A172 (cell line): ENCODE data around the gene AQP1. TPM values are rescaled to one million over a fixed set of nuclear protein-coding genes. Genes with fewer than 3 reads are reported as not detected.

Source experiments
- DNase-seq: peaks from one replicate; pipeline ENCODE4 v3.0.0-alpha.2; 2015; ENCODE audit warnings: low spot score
- total RNA-seq: library from RNA; depleted of rRNA; stranded (reverse); fragments of >200 nt; shearing (Covaris generic); gene quantifications from 2 replicates; pipeline ENCODE4 v1.2.3, GENCODE V29; 2014

AQP1 gene
- total RNA-seq, 1 experiment from 2014 or later = 25.1 TPM

DNA sequence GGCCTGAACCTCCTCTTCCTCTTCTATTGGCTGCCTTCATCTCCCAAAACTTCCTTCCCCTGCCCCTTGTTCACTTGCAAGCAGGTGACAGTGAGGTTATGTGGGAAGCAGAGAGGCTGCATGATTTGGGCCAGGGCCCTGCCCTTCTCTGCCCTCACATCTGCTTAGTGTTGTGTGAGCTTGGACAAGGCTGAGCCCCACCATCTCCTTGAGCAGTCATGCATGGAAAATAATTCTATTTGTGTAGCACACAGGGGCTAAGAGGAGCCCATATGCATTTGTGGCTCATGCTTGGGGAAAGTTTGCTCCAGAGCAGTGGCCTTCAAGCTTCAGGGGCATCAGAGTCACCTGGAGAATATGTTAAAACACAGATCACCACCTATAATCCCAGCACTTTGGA, 26.8 kb upstream of the AQP1 start:
- DNase-seq = no peak

DNA sequence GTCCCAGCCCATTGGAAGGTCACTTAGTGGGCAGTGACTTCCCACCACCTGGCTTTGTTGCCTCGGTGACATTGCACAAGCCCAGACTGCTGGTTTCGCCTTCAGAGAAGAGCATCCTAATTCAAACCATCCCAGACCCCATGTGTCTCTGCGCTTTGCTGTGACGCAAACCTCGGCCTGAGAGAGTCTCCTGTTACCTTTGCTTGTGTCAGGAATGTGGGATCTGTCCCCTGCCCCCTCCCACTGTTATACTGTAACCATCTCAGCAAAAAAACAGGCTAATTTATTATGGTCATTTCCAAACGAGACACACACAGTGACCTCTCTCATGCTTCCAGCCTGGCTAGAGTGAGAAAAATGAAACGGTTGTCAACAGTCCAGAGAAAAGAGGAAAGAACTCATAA, 25.0 kb upstream of the AQP1 start:
- no peak for DNase-seq

DNA sequence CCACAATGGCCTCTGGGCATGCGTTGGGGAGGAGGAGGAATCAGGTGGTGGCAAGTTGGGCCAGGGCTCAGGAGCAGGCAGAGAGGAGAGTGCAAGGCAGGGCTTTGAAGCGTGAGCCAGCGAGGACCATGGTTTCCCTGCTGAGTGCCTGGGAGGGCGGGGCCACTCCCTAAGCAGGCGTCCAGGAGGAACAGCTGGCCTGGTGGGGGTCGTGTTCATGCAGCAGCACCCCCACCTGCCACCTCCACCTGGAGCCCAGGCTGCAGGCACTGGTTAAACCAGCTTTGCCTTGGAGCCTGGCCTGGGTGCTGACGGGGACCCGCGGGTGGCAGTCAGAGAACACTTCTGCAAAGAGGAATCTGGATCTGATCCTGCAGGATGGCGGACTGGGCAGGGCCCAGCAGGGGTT, 24.2 kb upstream of the AQP1 start:
- DNase-seq = no peak

DNA sequence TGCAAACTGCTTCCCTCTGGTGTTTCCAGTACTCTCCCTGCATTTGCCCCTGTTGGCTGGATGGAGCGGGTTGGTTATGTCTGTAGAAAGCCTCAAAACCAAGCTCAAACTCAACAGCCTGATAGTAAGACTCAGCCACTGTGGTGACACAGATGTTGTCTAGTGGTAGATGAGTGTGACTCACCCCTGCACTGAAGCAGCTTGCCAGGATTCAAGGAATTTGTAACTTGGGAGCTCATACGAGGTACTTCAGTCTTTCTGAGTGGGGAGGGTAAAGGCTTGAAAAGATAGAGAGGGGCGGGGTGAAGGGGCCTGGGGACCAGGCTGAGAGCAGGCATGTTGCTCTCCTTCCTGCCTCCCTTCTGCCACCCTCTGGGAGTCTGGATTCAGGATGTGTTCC, 22.9 kb upstream of the AQP1 start:
- DNase-seq = peak; percentile 95

DNA sequence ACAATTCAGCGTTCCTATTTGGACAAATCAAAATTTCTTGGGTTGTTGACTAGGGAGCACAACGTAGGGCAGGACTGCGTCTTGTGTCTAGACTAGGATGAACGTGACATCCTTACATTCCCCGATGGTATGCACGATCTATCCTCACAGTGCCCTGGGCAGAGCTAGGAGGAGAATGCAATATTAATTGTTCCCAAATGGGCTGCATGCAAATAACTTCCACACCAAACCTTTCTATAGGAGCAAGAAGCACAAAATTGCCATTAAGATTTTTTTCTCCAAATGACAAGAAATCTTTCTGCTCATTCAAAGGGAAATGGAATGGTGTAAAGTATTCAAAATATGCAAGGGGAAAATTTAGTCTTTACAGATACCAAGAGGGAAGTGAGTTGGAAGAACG, 21.4 kb upstream of the AQP1 start:
- DNase-seq = no peak

DNA sequence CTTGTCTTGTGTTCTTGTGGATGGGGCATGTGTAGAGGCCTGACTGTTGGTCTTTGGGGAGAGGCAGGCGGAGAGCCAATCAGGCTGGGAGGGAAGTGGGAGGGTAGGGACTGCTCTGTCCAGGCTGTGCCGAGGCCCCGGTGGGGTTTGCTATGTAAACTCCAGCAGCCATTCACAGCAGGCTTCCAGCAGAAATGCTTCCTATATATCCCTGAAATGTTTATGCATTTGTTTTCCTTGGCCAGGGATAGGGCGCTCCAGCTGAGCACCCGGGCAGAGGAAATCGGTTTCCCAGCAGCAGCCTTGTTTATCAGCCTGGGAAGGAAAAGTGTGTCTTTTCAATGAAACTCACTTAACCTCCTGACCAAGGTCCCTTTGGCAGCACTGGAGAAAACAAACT, 18.3 kb upstream of the AQP1 start:
- peak; percentile 45 for DNase-seq

DNA sequence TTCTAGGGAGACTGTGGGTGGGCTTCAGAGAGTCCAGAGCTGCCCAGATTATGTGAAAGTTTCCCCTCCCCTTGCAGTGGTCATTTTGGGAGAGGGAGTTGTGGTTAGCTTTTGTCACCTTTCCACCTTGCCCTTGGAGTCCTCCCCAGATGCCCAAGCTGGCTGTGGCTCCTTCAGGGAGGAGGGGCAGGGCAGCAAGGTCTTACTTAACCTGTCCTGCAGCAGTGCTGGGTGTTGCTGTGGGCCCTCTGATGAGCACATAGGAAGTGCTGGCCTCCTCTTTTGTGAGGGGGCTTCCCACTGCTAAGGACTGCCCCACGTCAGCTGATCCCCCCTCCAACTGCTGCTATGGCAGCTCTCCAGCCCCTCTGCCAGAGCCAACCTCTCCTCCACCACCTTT, 17.6 kb upstream of the AQP1 start:
- no peak for DNase-seq

DNA sequence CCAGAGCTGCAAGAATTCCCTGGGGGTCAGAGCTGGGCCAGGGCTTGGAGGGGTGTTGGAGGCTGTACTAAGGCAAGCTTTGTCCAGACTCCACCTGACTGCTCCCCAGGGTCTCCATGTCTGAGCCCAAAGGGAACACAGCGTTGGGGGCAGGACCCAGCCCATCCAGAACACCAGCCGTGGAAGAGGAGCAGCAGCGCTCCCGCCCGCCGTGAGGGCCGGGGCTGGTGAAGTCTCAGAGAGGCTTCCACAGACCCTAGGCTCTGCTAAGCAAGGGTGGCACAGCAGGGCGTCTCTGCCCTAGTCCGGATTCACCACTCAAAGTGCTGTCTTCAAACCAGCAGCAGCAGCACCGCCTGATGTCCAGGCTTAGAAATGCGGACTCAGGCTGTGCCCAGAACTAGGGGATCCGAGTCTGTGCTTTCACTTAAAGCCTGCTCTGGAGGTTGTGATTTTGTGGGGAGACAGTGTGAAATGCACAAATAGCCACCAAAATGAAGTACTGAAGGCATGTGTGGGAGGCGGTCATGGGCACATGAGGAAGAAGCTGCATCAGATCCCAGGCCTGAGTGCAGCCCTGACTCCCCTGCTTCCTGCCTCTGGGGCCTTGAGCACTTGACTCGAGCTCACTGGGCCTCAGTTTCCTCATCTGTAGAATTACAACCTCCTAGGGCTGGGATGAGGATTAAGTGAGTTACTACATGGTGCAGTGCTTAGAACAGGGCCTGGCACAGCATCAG, 16.6 kb upstream of the AQP1 start:
- no peak for DNase-seq

DNA sequence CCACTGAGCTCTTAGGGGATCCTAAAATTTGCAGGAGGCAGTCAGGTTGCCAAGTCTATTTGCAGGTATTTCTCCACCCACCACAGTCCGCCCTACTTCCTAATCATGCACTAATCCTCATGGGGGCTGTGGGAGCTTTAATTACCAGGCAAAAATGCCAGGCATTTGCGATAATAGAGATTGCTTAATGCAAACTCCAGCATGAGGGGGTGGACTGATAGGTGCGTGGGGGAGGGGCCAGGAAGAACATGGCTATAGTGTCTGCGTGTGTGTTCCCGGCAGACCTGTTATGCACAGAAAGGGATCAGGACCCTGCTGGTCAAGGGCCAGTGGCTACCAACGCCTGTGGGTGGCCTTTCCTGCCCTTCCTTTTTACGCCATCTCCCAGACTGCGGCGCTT, 15.6 kb upstream of the AQP1 start:
- DNase-seq = no peak

DNA sequence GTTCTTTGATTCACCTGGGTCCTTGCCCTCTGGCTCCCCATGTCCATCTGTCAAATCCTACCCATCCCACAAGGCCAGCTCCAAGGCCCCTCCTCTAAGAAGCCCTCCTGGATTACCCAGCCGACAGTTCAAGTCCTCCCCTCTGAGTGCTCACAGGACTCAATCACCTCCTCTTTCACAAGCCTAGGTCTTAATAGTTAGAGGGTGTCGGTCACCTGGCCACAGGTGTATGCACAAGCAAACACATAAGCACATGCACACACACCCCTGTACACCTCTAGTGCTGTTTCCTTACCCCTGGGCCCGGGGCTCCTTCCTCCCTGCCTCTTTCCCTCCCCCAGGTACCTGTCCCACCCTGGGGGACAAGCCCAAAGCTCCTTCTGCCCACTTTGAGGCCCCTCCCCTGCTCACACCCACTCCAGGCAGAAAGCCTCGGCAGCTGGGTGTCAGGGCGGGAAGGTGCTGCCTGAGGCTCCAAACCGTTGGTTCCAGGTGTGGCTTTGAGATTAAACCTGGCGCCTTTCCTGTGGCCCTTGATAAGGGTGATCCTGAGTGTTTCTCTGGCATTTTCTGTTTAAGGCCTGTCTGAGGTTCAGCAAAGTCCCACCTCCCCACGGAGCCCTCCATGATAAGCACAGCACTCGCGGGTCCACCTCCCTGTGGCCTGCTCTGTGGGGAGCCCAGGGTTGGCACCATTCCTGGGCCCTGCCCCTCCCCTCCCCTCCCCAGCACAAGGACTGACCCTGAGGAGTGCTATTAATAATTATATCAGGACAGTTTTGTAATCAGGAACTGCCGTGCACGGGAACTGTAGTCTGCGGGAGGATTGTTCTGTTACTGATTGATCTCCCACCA, 14.6 kb upstream of the AQP1 start:
- no peak for DNase-seq

DNA sequence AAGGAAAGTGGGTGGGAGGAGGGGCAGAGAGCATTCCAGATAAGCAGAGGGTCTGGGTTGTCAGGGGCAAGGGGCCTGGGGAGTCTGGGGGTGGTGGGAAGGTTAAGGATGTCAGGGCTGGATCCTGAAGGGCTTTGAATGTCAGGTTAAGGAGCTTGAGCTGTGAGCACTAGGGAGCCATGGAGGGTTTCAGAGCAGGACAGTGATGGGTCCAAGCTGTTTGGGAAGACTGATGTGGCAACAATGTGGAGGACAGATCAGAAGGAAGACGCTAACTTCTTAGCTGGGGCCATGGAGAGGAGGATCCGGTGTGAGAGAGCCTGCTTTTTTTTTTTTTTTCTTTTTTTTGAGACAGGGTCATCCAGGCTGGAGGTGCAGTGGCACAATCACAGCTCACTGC, 13.9 kb upstream of the AQP1 start:
- no peak for DNase-seq

DNA sequence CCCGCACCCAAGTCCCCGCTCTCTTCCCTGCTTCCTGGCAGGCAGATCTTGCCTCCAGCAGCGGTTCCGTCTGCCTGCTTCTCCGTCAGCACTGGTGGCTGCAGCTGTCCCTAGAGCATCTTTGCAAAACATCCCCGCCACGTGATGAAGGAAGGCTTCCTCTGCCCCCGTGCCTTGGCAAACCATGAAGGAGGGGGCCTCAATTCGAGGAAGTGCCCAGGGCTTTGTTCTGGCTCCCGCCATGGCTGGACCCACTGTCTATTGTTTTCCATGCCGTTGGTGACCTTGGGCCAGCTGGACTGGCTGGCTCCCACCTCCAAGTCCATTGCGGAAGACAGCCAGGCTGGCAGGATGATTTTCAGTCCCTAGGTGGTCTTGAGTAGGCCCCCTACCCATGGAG, 13.2 kb upstream of the AQP1 start:
- no peak for DNase-seq

DNA sequence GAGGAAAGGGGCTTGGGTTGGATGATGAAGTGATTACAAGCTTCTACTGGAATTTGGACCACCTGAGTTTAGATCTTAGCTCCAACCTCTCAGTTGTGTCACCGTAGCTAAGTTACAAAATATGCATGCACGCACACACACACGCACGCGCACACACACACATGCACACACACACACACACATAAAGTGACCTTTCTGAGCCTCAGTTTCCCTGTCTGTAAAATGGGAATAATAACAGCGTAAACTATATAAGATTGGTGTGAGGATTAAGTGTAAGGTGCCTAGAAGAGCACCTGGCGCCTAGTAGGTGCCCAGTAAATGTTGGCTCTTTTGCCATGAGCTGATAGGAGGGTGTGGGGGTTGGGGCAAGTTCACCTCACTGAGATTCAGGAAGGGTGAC, 12.6 kb upstream of the AQP1 start:
- no peak for DNase-seq

DNA sequence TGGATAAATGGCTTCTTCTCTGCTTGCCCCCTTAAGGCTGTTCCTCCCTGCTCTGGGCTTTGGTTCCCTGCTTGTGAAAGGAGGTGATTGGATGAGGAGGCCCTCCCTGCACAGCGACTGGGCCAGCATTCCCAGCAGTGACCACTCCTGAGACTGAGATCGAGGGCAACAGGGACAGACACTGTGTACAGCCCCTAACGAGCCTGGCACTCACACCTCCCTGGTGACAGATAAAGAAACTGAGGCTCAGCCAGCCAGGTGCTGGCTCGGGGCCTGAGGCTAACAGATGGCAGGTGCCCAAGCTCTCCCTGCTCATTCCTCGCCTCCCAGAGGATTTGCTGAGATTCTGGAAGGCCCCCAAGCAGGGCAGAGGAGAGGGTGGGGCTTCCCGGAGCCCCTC, 12.0 kb upstream of the AQP1 start:
- DNase-seq = no peak

DNA sequence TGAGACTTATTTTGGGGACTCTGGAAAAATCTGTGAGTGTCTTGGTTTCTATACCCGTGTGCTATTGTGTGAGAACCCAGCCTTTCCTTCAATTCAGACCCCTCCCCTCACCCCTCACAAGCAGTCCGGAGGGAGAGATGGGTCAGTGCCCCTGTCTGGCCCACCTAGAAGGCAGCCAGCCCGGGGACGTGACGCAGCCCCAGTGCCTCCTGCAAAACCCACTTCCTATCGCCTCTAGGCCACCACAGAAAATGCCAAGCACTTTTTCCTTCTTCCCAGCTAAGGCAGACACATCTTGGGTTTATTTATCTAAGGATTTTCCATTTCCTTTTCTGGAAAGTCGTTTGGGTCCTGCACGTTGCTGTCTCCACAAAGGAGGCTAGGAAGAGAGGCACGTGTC, 11.6 kb upstream of the AQP1 start:
- DNase-seq = no peak

DNA sequence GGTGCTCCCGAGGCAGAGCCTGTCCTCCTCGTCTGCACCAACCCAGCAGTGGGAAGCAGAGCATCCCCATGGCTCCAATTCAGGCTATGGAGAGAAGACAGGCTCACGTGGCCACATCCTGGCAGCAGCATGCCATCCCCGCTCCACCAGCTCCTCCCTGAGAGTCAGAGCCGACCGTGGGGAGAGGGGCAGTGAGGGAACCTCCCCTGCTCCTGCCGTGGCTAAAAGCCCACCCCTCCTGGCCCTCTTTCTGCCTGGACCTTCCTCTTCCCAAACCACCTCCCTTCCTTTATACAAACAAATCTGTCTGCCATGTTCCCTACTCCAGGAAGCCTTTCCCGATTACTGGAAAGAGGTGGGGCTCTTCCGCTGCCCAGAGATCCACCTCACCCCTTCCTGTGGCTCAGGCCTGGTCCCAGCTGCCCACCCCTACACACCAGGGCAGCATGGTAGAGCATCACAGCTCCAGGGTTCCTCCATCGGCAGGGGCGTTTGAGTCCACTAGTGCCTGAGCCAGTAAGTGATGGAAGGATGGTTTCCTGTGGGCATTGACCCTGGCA, 10.8 kb upstream of the AQP1 start:
- no peak for DNase-seq

DNA sequence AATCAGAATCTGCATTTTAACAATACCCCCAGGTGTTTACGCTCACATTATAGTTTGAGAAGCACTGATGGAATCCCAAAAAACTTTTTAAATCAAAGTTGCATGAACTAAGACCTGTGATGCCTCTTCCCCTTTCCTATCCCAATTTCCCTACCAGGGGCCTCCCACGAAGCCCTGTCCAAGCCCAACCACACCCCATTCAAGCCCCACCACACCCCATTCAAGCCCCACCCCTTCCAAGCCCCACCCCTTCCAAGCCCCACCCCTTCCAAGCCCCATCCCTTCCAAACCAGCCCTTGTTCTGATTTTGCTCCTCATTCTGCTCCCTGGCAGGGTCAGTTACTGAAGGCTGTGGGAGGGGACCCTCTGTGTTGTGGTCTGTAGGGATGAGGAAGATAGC, 9.8 kb upstream of the AQP1 start:
- DNase-seq = no peak

DNA sequence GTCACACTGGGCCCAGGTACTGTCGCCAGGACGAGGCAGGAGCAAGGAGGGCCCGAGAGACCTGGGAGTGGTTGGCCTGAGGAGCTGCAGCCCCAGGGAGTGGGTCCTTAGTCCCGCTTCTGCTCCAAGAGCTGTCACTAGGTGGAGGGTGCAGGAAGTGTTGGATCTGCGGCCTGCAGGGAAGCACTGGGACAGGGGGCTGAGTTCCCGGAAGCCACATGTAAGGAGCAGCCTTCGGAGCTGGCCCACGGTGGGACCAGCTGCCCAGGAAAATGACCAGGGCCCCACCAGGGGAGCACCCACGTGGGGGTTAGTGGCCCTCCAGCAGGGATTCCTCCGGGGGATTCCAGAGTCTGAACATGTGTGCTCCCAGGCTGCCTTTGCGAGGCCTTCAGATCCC, 9.2 kb upstream of the AQP1 start:
- DNase-seq = no peak

DNA sequence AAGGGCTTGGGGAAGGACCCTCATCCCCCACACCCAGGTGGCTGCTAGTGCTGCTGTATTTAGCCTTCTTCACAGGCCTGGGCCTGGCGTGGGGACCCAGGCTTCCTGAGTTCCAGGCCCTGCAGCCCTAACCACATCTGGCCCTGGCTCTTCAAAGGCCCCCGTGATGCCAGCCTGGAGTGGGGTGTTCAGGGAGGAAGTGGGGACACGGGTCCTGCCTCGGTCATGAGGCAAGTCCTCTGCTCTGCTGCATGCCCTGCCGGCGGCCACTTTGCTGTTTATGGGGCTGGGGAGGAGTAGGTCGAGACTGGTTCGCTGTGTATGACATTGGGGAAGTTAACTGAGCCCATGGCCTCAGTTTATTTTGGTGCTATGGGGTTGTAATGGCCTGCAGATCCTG, 8.5 kb upstream of the AQP1 start:
- no peak for DNase-seq

DNA sequence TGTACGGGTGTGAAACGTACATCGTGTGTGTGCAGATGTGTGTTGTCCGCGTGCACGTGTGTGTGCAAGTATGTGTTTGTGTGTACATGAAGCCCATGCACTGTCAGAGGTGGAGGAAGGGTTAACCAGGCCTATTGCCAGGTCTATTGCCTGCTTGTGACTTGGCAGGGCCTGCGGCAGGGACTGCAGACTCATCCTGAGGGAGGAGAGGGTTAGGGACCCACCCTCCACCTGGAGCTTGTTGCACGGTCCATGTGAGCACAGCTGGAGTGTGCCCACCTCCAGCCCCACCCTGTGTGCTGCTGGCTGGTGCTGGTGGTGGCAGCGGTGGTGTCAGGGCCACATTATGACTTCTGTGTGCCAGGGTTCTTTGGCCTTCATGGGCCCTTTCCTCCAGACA, 7.1 kb upstream of the AQP1 start:
- no peak for DNase-seq

DNA sequence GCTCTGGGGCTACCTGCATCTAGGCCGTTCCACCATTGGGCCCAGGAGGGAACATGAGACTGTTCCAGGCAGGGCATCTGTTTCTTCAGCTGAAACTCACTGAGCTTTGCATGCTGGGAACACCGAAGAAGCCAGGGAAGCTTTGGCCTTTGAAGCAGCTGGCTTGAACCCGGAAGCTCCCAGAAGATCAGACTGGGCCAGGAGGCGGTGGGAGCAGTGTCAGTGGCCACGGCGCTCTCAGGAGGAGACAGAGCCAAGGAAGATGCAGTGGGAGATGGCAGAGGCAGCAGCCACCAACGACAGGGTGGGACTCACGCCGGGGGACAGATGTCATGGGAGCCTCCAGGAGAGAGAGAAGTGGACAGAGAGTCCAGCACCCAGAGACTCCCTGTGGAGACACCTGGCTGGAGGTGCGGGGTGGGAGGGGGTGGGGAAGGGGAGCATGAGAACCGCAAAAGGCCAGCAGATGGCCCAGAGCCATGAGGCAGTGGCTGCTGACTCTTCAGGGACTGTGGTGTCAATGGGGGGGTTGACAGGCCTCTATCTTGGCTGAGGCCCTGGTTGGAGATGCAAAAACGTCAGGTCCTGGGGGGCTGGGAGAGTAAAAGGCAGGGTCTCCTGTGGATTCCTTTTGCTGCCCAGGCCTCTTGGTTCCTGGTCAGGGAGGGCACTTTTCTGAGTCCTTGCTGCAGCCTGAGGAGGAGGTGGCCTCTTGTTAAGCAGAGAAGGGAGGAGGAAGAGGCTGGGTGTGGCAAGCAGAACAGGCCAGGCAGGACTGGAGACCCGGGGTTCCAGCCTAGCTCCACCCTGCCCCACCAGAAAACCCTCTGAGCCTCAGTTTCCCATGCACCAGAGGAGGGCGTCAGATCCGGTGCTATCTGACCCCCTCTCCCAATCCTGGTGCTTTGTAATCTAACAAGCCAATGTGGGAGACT, 6.3 kb upstream of the AQP1 start:
- DNase-seq = no peak

DNA sequence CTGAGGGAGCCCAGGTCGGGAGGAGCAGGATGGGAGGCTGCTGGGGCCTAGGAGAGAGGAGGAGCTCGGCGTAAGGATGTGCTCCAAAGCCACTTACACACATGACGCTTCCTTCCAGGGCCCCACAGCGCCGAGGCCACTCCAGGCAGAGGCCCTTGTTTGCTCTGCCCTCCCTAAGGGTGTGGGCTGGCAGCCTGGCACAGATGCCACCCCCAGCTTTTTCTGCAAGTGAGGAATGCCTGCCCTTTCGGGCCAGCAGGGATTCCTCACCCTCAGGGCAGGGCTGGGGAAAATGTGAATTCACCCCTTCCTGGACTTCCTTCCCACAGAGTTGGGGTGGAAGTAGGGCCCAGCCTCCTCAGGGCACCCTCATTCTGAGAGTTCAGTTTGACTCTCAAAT, 5.6 kb upstream of the AQP1 start:
- DNase-seq = peak; percentile 60
